ENCODE data around the gene MYRIP.
"Not testable (repeated sequence)": the region's sequence is repeated elsewhere in the genome, so short reads cannot be mapped to it uniquely, and the experiment has no call there.

MYRIP gene

GRCh38 chr3:39783680-39784079 is 25.7 kb upstream of the MYRIP start:
- H3K9ac ChIP-seq (ENCODE audit: low read depth, low read length), result no peak overlapping the region
- no peak overlapping the region for H3K4me3 ChIP-seq (ENCODE audit: low read length)
- H3K4me1 ChIP-seq (ENCODE audit: insufficient read depth, low read length), result no peaks in the 10 kb centered on the region
- no peak overlapping the region for H3K27ac ChIP-seq (ENCODE audit: low read length)
- H3K36me3 ChIP-seq (ENCODE audit: insufficient read depth, low read depth, low read length), result no peaks in the 10 kb centered on the region
- peaks cover 3% of the 10 kb centered on the region; the same call in 1 of the 2 replicates for H3K9me3 ChIP-seq (ENCODE audit: insufficient read depth, low read depth, low read length)
- H3K27me3 ChIP-seq (ENCODE audit: insufficient read depth, low read length), result no peaks in the 10 kb centered on the region

GRCh38 chr3:39784922-39785321 is 24.5 kb upstream of the MYRIP start:
- H3K9me3 ChIP-seq (ENCODE audit: insufficient read depth, low read depth, low read length), result no peaks in the 10 kb centered on the region
- no peak overlapping the region for H3K9ac ChIP-seq (ENCODE audit: low read depth, low read length)
- no peaks in the 10 kb centered on the region for H3K27me3 ChIP-seq (ENCODE audit: insufficient read depth, low read length)
- no peaks in the 10 kb centered on the region for H3K4me1 ChIP-seq (ENCODE audit: insufficient read depth, low read length)
- H3K27ac ChIP-seq (ENCODE audit: low read length), result no peak overlapping the region
- H3K36me3 ChIP-seq (ENCODE audit: insufficient read depth, low read depth, low read length), result no peaks in the 10 kb centered on the region
- no peak overlapping the region for H3K4me3 ChIP-seq (ENCODE audit: low read length)

GRCh38 chr3:39788128-39788883 is 21.1 kb upstream of the MYRIP start:
- Histone ChIP-seq H3K4me1 (ENCODE audit: insufficient read depth, low read length) (no peaks in the 10 kb centered on the region), H3K9me3 (ENCODE audit: insufficient read depth, low read depth, low read length) (no peaks in the 10 kb centered on the region), H3K27ac (ENCODE audit: low read length) (no peak overlapping the region), H3K4me3 (ENCODE audit: low read length) (no peak overlapping the region), H3K9ac (ENCODE audit: low read depth, low read length) (no peak overlapping the region), H3K27me3 (ENCODE audit: insufficient read depth, low read length) (no peaks in the 10 kb centered on the region), H3K36me3 (ENCODE audit: insufficient read depth, low read depth, low read length) (no peaks in the 10 kb centered on the region)

- Histone ChIP-seq H3K4me3 (ENCODE audit: low read length) (no peak overlapping the region), H3K4me1 (ENCODE audit: insufficient read depth, low read length) (no peaks in the 10 kb centered on the region), H3K27me3 (ENCODE audit: insufficient read depth, low read length) (no peaks in the 10 kb centered on the region), H3K9ac (ENCODE audit: low read depth, low read length) (no peak overlapping the region), H3K9me3 (ENCODE audit: insufficient read depth, low read depth, low read length) (no peaks in the 10 kb centered on the region), H3K36me3 (ENCODE audit: insufficient read depth, low read depth, low read length) (no peaks in the 10 kb centered on the region), H3K27ac (ENCODE audit: low read length) (no peak overlapping the region)
Measured at GRCh38 chr3:39791603-39792002, 17.8 kb upstream of the MYRIP start.

GRCh38 chr3:39794880-39795279 is 14.5 kb upstream of the MYRIP start:
- Histone ChIP-seq H3K27me3 (ENCODE audit: insufficient read depth, low read length) (no peaks in the 10 kb centered on the region), H3K9me3 (ENCODE audit: insufficient read depth, low read depth, low read length) (no peaks in the 10 kb centered on the region), H3K4me3 (ENCODE audit: low read length) (no peak overlapping the region), H3K4me1 (ENCODE audit: insufficient read depth, low read length) (no peaks in the 10 kb centered on the region), H3K36me3 (ENCODE audit: insufficient read depth, low read depth, low read length) (no peaks in the 10 kb centered on the region), H3K9ac (ENCODE audit: low read depth, low read length) (no peak overlapping the region), H3K27ac (ENCODE audit: low read length) (no peak overlapping the region)

- Histone ChIP-seq H3K27ac (ENCODE audit: low read length) (no peak overlapping the region), H3K36me3 (ENCODE audit: insufficient read depth, low read depth, low read length) (no peaks in the 10 kb centered on the region), H3K27me3 (ENCODE audit: insufficient read depth, low read length) (peaks cover 11% of the 10 kb centered on the region), H3K4me1 (ENCODE audit: insufficient read depth, low read length) (no peaks in the 10 kb centered on the region), H3K9ac (ENCODE audit: low read depth, low read length) (no peak overlapping the region), H3K9me3 (ENCODE audit: insufficient read depth, low read depth, low read length) (peaks cover 6% of the 10 kb centered on the region), H3K4me3 (ENCODE audit: low read length) (no peak overlapping the region)
Measured at GRCh38 chr3:39801216-39801615, 8.2 kb upstream of the MYRIP start.

- not testable (repeated sequence) for H3K4me1 ChIP-seq (ENCODE audit: insufficient read depth, low read length); H3K4me3 ChIP-seq (ENCODE audit: low read length); H3K27ac ChIP-seq (ENCODE audit: low read length); H3K9ac ChIP-seq (ENCODE audit: low read depth, low read length); H3K36me3 ChIP-seq (ENCODE audit: insufficient read depth, low read depth, low read length); H3K9me3 ChIP-seq (ENCODE audit: insufficient read depth, low read depth, low read length)
- peaks cover 24% of the 10 kb centered on the region for H3K27me3 ChIP-seq (ENCODE audit: insufficient read depth, low read length)
Measured at GRCh38 chr3:39802486-39802885, 6.9 kb upstream of the MYRIP start.

- peaks cover 6% of the 10 kb centered on the region for H3K9me3 ChIP-seq (ENCODE audit: insufficient read depth, low read depth, low read length)
- H3K27me3 ChIP-seq (ENCODE audit: insufficient read depth, low read length), result peaks cover 38% of the 10 kb centered on the region
- H3K4me1 ChIP-seq (ENCODE audit: insufficient read depth, low read length), result peaks cover 2% of the 10 kb centered on the region; the same call in 1 of the 2 replicates
Measured at GRCh38 chr3:39803956-39804355, 5.5 kb upstream of the MYRIP start.

GRCh38 chr3:39804951-39805350 is 4.5 kb upstream of the MYRIP start:
- peaks cover 2% of the 10 kb centered on the region; the same call in 1 of the 2 replicates for H3K4me1 ChIP-seq (ENCODE audit: insufficient read depth, low read length)
- H3K4me3 ChIP-seq (ENCODE audit: low read length), result no peak overlapping the region
- no peak overlapping the region for H3K9ac ChIP-seq (ENCODE audit: low read depth, low read length)
- H3K36me3 ChIP-seq (ENCODE audit: insufficient read depth, low read depth, low read length), result no peaks in the 10 kb centered on the region
- H3K27ac ChIP-seq (ENCODE audit: low read length), result no peak overlapping the region
- H3K27me3 ChIP-seq (ENCODE audit: insufficient read depth, low read length), result peaks cover 44% of the 10 kb centered on the region
- H3K9me3 ChIP-seq (ENCODE audit: insufficient read depth, low read depth, low read length), result peaks cover 6% of the 10 kb centered on the region

More at GRCh38 chr3:39803956-39804355, 5.5 kb upstream of the MYRIP start:
- Histone ChIP-seq H3K4me3 (ENCODE audit: low read length) (no peak overlapping the region), H3K27ac (ENCODE audit: low read length) (no peak overlapping the region), H3K9ac (ENCODE audit: low read depth, low read length) (no peak overlapping the region), H3K36me3 (ENCODE audit: insufficient read depth, low read depth, low read length) (no peaks in the 10 kb centered on the region)

GRCh38 chr3:39805650-39806049 is 3.8 kb upstream of the MYRIP start:
- peaks cover 2% of the 10 kb centered on the region; the same call in 1 of the 2 replicates for H3K4me1 ChIP-seq (ENCODE audit: insufficient read depth, low read length)
- H3K36me3 ChIP-seq (ENCODE audit: insufficient read depth, low read depth, low read length), result no peaks in the 10 kb centered on the region
- H3K9ac ChIP-seq (ENCODE audit: low read depth, low read length), result no peak overlapping the region
- H3K4me3 ChIP-seq (ENCODE audit: low read length), result no peak overlapping the region
- H3K27ac ChIP-seq (ENCODE audit: low read length), result no peak overlapping the region
- H3K9me3 ChIP-seq (ENCODE audit: insufficient read depth, low read depth, low read length), result peaks cover 6% of the 10 kb centered on the region
- H3K27me3 ChIP-seq (ENCODE audit: insufficient read depth, low read length), result peaks cover 51% of the 10 kb centered on the region

GRCh38 chr3:39806820-39807219 is 2.6 kb upstream of the MYRIP start:
- Histone ChIP-seq H3K9me3 (ENCODE audit: insufficient read depth, low read depth, low read length) (peaks cover 6% of the 10 kb centered on the region), H3K9ac (ENCODE audit: low read depth, low read length) (no peak overlapping the region), H3K4me3 (ENCODE audit: low read length) (no peak overlapping the region), H3K27me3 (ENCODE audit: insufficient read depth, low read length) (peaks cover 63% of the 10 kb centered on the region), H3K36me3 (ENCODE audit: insufficient read depth, low read depth, low read length) (no peaks in the 10 kb centered on the region), H3K27ac (ENCODE audit: low read length) (no peak overlapping the region), H3K4me1 (ENCODE audit: insufficient read depth, low read length) (peaks cover 2% of the 10 kb centered on the region; the same call in 1 of the 2 replicates)

GRCh38 chr3:39808467-39809180 is 785 bp upstream of the MYRIP start:
- peak overlapping the region; percentile 71 for H3K4me3 ChIP-seq (ENCODE audit: low read length)
- no peak overlapping the region for H3K27ac ChIP-seq (ENCODE audit: low read length)
- H3K9ac ChIP-seq (ENCODE audit: low read depth, low read length), result peak overlapping the region; percentile 38; the same call in 1 of the 2 replicates
- H3K9me3 ChIP-seq (ENCODE audit: insufficient read depth, low read depth, low read length), result peaks cover 4% of the 10 kb centered on the region
- H3K36me3 ChIP-seq (ENCODE audit: insufficient read depth, low read depth, low read length), result no peaks in the 10 kb centered on the region
- peaks cover 69% of the 10 kb centered on the region for H3K27me3 ChIP-seq (ENCODE audit: insufficient read depth, low read length)
- peaks cover 2% of the 10 kb centered on the region; the same call in 1 of the 2 replicates for H3K4me1 ChIP-seq (ENCODE audit: insufficient read depth, low read length)

All from iPS-20b (cell line).